ENCODE measurements around the gene ERC2. TPM values are rescaled to one million over a fixed set of nuclear protein-coding genes. Genes with fewer than 3 reads are reported as not detected.

Gene ERC2
- total RNA-seq, 1 donor from 2014 or later = 0.65 TPM

- no peak for TF ChIP-seq CTCF (IDR thresholded peaks at IDR 0.05)
- DNase-seq (ENCODE audit: low spot score) = no peak
- H3K27ac Mint-ChIP-seq (ENCODE audit: unreplicated experiment) = no peak overlapping the region
- no peaks in the 10 kb centered on the region for H3K36me3 Mint-ChIP-seq (ENCODE audit: low read depth)
- no peaks in the 10 kb centered on the region for H3K4me1 Mint-ChIP-seq (ENCODE audit: low read depth)
- H3K4me3 Mint-ChIP-seq (ENCODE audit: unreplicated experiment) = no peak overlapping the region
- H3K27me3 Mint-ChIP-seq (ENCODE audit: low read depth) = no peaks in the 10 kb centered on the region
- peaks cover 3% of the 10 kb centered on the region for H3K9me3 Mint-ChIP-seq (ENCODE audit: low read depth)
These were observed 57.7 kb downstream of the ERC2 start for GRCh38 chr3:56410576-56410975.

DNA sequence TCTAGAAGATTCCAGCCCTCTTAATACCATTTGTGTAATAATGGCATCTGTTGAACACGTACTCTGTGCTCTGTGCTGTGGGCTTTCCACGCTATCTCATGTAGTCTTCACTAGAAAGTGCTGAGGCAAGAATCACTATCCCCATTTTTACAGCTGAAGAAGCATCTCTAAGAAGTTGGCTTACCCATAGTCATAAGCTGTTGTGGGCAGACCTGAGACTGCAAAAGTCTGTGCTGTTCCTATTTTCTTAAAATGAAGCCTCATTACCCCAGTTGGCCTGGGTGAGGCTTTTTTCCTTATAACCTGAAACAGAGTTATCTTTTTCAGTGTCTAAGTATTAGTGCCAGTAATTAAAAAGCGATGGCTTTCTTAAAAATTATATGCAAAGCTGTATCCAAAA is 58.5 kb downstream of the ERC2 start:
- peaks cover 3% of the 10 kb centered on the region for H3K9me3 Mint-ChIP-seq (ENCODE audit: low read depth)
- no peak for DNase-seq (ENCODE audit: low spot score)
- H3K36me3 Mint-ChIP-seq (ENCODE audit: low read depth) = no peaks in the 10 kb centered on the region
- TF ChIP-seq CTCF (IDR thresholded peaks at IDR 0.05) = no peak
- no peaks in the 10 kb centered on the region for H3K4me1 Mint-ChIP-seq (ENCODE audit: low read depth)
- no peak overlapping the region for H3K4me3 Mint-ChIP-seq (ENCODE audit: unreplicated experiment)
- no peak overlapping the region for H3K27ac Mint-ChIP-seq (ENCODE audit: unreplicated experiment)
- no peaks in the 10 kb centered on the region for H3K27me3 Mint-ChIP-seq (ENCODE audit: low read depth)

DNA sequence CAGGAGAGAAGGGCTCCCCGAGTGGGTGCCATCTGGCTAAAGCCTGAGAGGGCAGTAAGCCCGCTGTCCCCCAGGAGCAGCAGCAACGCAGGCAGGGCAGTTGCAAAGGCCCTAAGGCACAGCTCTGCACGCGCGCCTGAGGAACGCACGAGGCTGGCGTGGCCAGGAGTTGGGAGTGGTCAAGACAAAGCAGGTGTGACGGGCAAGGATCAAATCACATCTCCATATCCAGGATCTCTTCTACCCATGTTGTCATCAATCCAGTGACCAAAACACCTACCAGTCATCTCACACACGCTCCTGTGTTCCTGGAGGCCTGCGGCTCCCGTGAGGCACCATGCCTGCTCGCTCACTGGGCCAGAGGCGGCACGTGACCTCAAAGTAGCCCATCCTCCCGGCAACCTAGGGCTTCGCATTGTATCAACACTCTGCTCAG is 59.5 kb downstream of the ERC2 start:
- no peak for DNase-seq (ENCODE audit: low spot score)
- H3K4me3 Mint-ChIP-seq (ENCODE audit: unreplicated experiment) = no peak overlapping the region
- H3K27ac Mint-ChIP-seq (ENCODE audit: unreplicated experiment) = no peak overlapping the region
- H3K9me3 Mint-ChIP-seq (ENCODE audit: low read depth) = peaks cover 3% of the 10 kb centered on the region
- no peaks in the 10 kb centered on the region for H3K27me3 Mint-ChIP-seq (ENCODE audit: low read depth)
- H3K36me3 Mint-ChIP-seq (ENCODE audit: low read depth) = no peaks in the 10 kb centered on the region
- no peak for TF ChIP-seq CTCF (IDR thresholded peaks at IDR 0.05)
- no peaks in the 10 kb centered on the region for H3K4me1 Mint-ChIP-seq (ENCODE audit: low read depth)

GRCh38 chr3:56406826-56407515 is 61.3 kb downstream of the ERC2 start:
- Mint-ChIP-seq H3K36me3 (ENCODE audit: low read depth) (no peaks in the 10 kb centered on the region), H3K4me1 (ENCODE audit: low read depth) (no peaks in the 10 kb centered on the region), H3K4me3 (ENCODE audit: unreplicated experiment) (no peak overlapping the region), H3K9me3 (ENCODE audit: low read depth) (peaks cover 3% of the 10 kb centered on the region), H3K27me3 (ENCODE audit: low read depth) (no peaks in the 10 kb centered on the region), H3K27ac (ENCODE audit: unreplicated experiment) (no peak overlapping the region)
- no peak for TF ChIP-seq CTCF (IDR thresholded peaks at IDR 0.05)
- DNase-seq (ENCODE audit: low spot score) = no peak

DNA sequence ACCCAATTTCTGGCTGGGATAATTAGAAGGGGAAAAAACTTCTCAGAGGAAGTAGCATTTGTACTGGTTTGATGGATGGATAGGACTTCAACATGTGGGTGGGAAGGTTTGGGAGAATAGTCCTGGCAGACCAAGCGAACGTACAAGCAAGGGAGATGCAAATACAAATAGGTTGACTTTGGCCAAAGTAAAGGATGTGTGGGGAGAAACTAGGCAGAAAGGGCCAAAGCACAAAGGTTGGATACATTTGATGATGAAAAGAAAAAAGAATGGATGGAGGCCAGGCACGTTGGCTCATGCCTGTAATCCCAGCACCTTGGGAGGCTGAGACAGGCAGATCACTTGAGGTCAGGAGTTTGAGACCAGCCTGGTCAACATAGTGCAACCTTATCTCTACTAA is 63.4 kb downstream of the ERC2 start:
- H3K27ac Mint-ChIP-seq (ENCODE audit: unreplicated experiment) = no peak overlapping the region
- H3K27me3 Mint-ChIP-seq (ENCODE audit: low read depth) = peaks cover 2% of the 10 kb centered on the region

More for the DNA sequence above, 63.4 kb downstream of the ERC2 start:
- Mint-ChIP-seq H3K36me3 (ENCODE audit: low read depth) (no peaks in the 10 kb centered on the region), H3K4me3 (ENCODE audit: unreplicated experiment) (no peak overlapping the region), H3K9me3 (ENCODE audit: low read depth) (no peaks in the 10 kb centered on the region), H3K4me1 (ENCODE audit: low read depth) (no peaks in the 10 kb centered on the region)
- no peak for DNase-seq (ENCODE audit: low spot score)
- no peak for TF ChIP-seq CTCF (IDR thresholded peaks at IDR 0.05)

Data from chondrocyte (in vitro differentiated cells).